OCI-LY3 (cell line): ENCODE results near the gene APBB1IP.

Experiments
- EZH2phosphoT487 ChIP-seq: fragments of 200-600 bp; shearing (Covaris generic); IDR thresholded peaks from 2 replicates; pipeline ENCODE4 v1.6.1; 2018; ENCODE audit warnings: antibody characterized with exemption, mixed run types, low read depth
- TF ChIP-seq, protein P1 (sequence below): fragments of 200-600, 300-600 bp; sonication (generic); IDR thresholded peaks from 2 replicates; pipeline ENCODE4 v1.5.1; 2014; ENCODE audit warnings: antibody characterized with exemption, low read length, low read depth

GRCh38 chr10:26485150-26485941 lies 47.2 kb downstream of the APBB1IP start:
- TF ChIP-seq, protein P1, sequence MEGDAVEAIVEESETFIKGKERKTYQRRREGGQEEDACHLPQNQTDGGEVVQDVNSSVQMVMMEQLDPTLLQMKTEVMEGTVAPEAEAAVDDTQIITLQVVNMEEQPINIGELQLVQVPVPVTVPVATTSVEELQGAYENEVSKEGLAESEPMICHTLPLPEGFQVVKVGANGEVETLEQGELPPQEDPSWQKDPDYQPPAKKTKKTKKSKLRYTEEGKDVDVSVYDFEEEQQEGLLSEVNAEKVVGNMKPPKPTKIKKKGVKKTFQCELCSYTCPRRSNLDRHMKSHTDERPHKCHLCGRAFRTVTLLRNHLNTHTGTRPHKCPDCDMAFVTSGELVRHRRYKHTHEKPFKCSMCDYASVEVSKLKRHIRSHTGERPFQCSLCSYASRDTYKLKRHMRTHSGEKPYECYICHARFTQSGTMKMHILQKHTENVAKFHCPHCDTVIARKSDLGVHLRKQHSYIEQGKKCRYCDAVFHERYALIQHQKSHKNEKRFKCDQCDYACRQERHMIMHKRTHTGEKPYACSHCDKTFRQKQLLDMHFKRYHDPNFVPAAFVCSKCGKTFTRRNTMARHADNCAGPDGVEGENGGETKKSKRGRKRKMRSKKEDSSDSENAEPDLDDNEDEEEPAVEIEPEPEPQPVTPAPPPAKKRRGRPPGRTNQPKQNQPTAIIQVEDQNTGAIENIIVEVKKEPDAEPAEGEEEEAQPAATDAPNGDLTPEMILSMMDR: no peak
- TF ChIP-seq EZH2phosphoT487: no peak
